Activated naive CD8-positive, alpha-beta T cell treated with anti-CD3 and anti-CD28 coated beads, Interleukin-2, amount 50 U/mL, for 16 hours (primary cell): ENCODE data around the gene ABCF3.
"Not testable (repeated sequence)": the region's sequence is repeated elsewhere in the genome, so short reads cannot be mapped to it uniquely, and the experiment has no call there.

Source experiments
- DNase-seq: peaks from one replicate; pipeline ENCODE4 v3.0.0-alpha.2; 2020; ENCODE audit warnings: low read depth, low spot score

Gene ABCF3

GRCh38 chr3:184186184-184186901, at the start of gene ABCF3:
TSS of gene ABCF3 (plus strand) at chr3:184186199. CDS start at chr3:184186208, 9 bp downstream.
- no peak for DNase-seq

GRCh38 chr3:184140436-184140835, 45.6 kb upstream of the ABCF3 start:
- DNase-seq, result no peak

GRCh38 chr3:184142199-184142598, 43.8 kb upstream of the ABCF3 start:
- no peak for DNase-seq

- DNase-seq, result no peak
Measured at GRCh38 chr3:184143327-184143726, 42.7 kb upstream of the ABCF3 start.

GRCh38 chr3:184144505-184144904, 41.5 kb upstream of the ABCF3 start:
- no peak for DNase-seq

- no peak for DNase-seq
Measured at GRCh38 chr3:184145111-184145524, 40.9 kb upstream of the ABCF3 start.

GRCh38 chr3:184145751-184146270, 40.2 kb upstream of the ABCF3 start:
- DNase-seq, result no peak

- DNase-seq, result no peak
Measured at GRCh38 chr3:184148076-184148475, 37.9 kb upstream of the ABCF3 start.

- DNase-seq, result no peak
Measured at GRCh38 chr3:184149123-184149522, 36.9 kb upstream of the ABCF3 start.

GRCh38 chr3:184149770-184150169, 36.2 kb upstream of the ABCF3 start:
- DNase-seq, result not testable (repeated sequence)

GRCh38 chr3:184154885-184155643, 30.9 kb upstream of the ABCF3 start, which contains the start of gene DVL3:
TSS of gene DVL3 (plus strand) at chr3:184155377. CDS start at chr3:184155636, 259 bp downstream.
- no peak for DNase-seq

- no peak for DNase-seq
Measured at GRCh38 chr3:184155644-184156521, 30.1 kb upstream of the ABCF3 start.

GRCh38 chr3:184156522-184156955, 29.5 kb upstream of the ABCF3 start:
- DNase-seq, result no peak

- DNase-seq, result no peak
Measured at GRCh38 chr3:184157206-184157605, 28.8 kb upstream of the ABCF3 start.

- DNase-seq, result no peak
Measured at GRCh38 chr3:184158404-184158803, 27.6 kb upstream of the ABCF3 start.

- no peak for DNase-seq
Measured at GRCh38 chr3:184160456-184160855, 25.5 kb upstream of the ABCF3 start.

GRCh38 chr3:184162571-184163070, 23.4 kb upstream of the ABCF3 start:
- DNase-seq, result not testable (repeated sequence)

- no peak for DNase-seq
Measured at GRCh38 chr3:184164648-184165330, 21.2 kb upstream of the ABCF3 start.

- DNase-seq, result no peak
Measured at GRCh38 chr3:184165543-184165942, 20.5 kb upstream of the ABCF3 start.

- no peak for DNase-seq
Measured at GRCh38 chr3:184166671-184167070, 19.3 kb upstream of the ABCF3 start.

GRCh38 chr3:184167786-184168185, 18.2 kb upstream of the ABCF3 start:
- DNase-seq, result no peak
